ENCODE results near the gene BMAL1. TPM values are rescaled to one million over a fixed set of nuclear protein-coding genes. Genes with fewer than 3 reads are reported as not detected.

The BMAL1 gene
- total RNA-seq, 4 donors from 2014 or later, result 19.4 to 87.5 (median 39.7) TPM

- Histone ChIP-seq H3K4me3 (no peak overlapping the region), H3K4me1 (no peaks in the 10 kb centered on the region), H3K9me3 (no peaks in the 10 kb centered on the region), H3K36me3 (peaks cover 0 to 94% (median 4%) of the 10 kb centered on the region in 3 donors), H3K27me3 (no peaks in the 10 kb centered on the region), H3K27ac (no peak overlapping the region)
- no peak for TF ChIP-seq POLR2A (IDR thresholded peaks at IDR 0.05)
- no peak for TF ChIP-seq CTCF (IDR thresholded peaks at IDR 0.05)
- no peak for DNase-seq
Measured at GRCh38 chr11:13375798-13376197, 98.2 kb downstream of the BMAL1 start.

GRCh38 chr11:13376402-13376801, 98.8 kb downstream of the BMAL1 start:
- Histone ChIP-seq H3K27ac (no peak overlapping the region), H3K36me3 (peaks cover 0 to 93% (median 4%) of the 10 kb centered on the region in 3 donors), H3K4me1 (no peaks in the 10 kb centered on the region), H3K27me3 (no peaks in the 10 kb centered on the region), H3K9me3 (no peaks in the 10 kb centered on the region), H3K4me3 (no peak overlapping the region)
- no peak for TF ChIP-seq CTCF (IDR thresholded peaks at IDR 0.05)
- TF ChIP-seq POLR2A (IDR thresholded peaks at IDR 0.05), result no peak
- no peak for DNase-seq

- H3K27me3 ChIP-seq, result no peaks in the 10 kb centered on the region
Measured at GRCh38 chr11:13376838-13377237, 99.2 kb downstream of the BMAL1 start.

GRCh38 chr11:13378316-13378715, 100.7 kb downstream of the BMAL1 start:
- no peak for TF ChIP-seq POLR2A (IDR thresholded peaks at IDR 0.05)
- TF ChIP-seq CTCF (IDR thresholded peaks at IDR 0.05), result no peak
- Histone ChIP-seq H3K4me3 (no peak overlapping the region), H3K4me1 (no peaks in the 10 kb centered on the region), H3K9me3 (no peaks in the 10 kb centered on the region), H3K27me3 (no peaks in the 10 kb centered on the region), H3K27ac (no peak overlapping the region), H3K36me3 (peaks cover 0 to 87% (median 4%) of the 10 kb centered on the region in 3 donors)
- DNase-seq, result no peak

More at GRCh38 chr11:13376838-13377237, 99.2 kb downstream of the BMAL1 start:
- no peak for DNase-seq
- Histone ChIP-seq H3K9me3 (no peaks in the 10 kb centered on the region), H3K27ac (no peak overlapping the region), H3K4me1 (no peaks in the 10 kb centered on the region), H3K36me3 (peaks cover 0 to 90% (median 4%) of the 10 kb centered on the region in 3 donors), H3K4me3 (no peak overlapping the region)
- TF ChIP-seq CTCF (IDR thresholded peaks at IDR 0.05), result no peak
- no peak for TF ChIP-seq POLR2A (IDR thresholded peaks at IDR 0.05)

GRCh38 chr11:13380731-13381130, 103.1 kb downstream of the BMAL1 start:
- Histone ChIP-seq H3K4me3 (no peak overlapping the region), H3K27ac (no peak overlapping the region), H3K9me3 (no peaks in the 10 kb centered on the region), H3K27me3 (no peaks in the 10 kb centered on the region), H3K4me1 (no peaks in the 10 kb centered on the region), H3K36me3 (peaks cover 0 to 75% (median 4%) of the 10 kb centered on the region in 3 donors)
- TF ChIP-seq CTCF (IDR thresholded peaks at IDR 0.05) (no peak), POLR2A (IDR thresholded peaks at IDR 0.05) (no peak)
- DNase-seq, result no peak

- DNase-seq, result no peak
Measured at GRCh38 chr11:13382751-13383150, 105.2 kb downstream of the BMAL1 start.

More at GRCh38 chr11:13382751-13383150, 105.2 kb downstream of the BMAL1 start:
- no peak for TF ChIP-seq POLR2A (IDR thresholded peaks at IDR 0.05)
- TF ChIP-seq CTCF (IDR thresholded peaks at IDR 0.05), result no peak
- Histone ChIP-seq H3K27ac (no peak overlapping the region), H3K27me3 (no peaks in the 10 kb centered on the region), H3K36me3 (peaks cover 0 to 63% (median 4%) of the 10 kb centered on the region in 3 donors), H3K9me3 (no peaks in the 10 kb centered on the region), H3K4me1 (no peaks in the 10 kb centered on the region), H3K4me3 (no peak overlapping the region)

Data from Peyer's patch (tissue), 4 donors.